CD14-positive monocyte (primary cell): ENCODE measurements around the gene TMEM235. TPM values are rescaled to one million over a fixed set of nuclear protein-coding genes. Genes with fewer than 3 reads are reported as not detected.

Experiments
- DNase-seq, 3 donors: peaks; one replicate each; pipeline ENCODE4 v3.0.0-alpha.2; 2011 to 2022
- H2AFZ ChIP-seq: 2 replicates; pipeline ENCODE4 v1.6.0; 2012; ENCODE audit warnings: mild to moderate bottlenecking, low read depth, low read length, inconsistent platforms; ENCODE audit not compliant: insufficient read depth, poor library complexity, severe bottlenecking
- H3K27ac ChIP-seq, 2 donors: 1 replicate in 1 of 2; 2 replicates in 1 of 2; pipeline ENCODE4 v1.5.1; 2012 to 2013; ENCODE audit warnings: low read length in 2 of 2, control low read depth in 1 of 2, inconsistent platforms in 1 of 2, low read depth in 1 of 2, mild to moderate bottlenecking in 1 of 2
- H3K27me3 ChIP-seq, 2 donors: one replicate each; pipeline versions ENCODE4 v1.6.0 to v1.6.1; 2011 to 2013; ENCODE audit warnings: low read length in 2 of 2; ENCODE audit not compliant: control insufficient read depth in 2 of 2, insufficient read depth in 2 of 2
- H3K36me3 ChIP-seq, 2 donors: replicated peaks in 1 of 2; 1 replicate in 1 of 2; 2 replicates in 1 of 2; pipeline versions ENCODE4 v1.5.1 to v1.6.1; 2012 to 2013; ENCODE audit warnings: low read length in 2 of 2, control low read depth in 1 of 2, inconsistent platforms in 1 of 2, mild to moderate bottlenecking in 1 of 2; ENCODE audit not compliant: insufficient read depth in 2 of 2, control insufficient read depth in 1 of 2
- H3K4me1 ChIP-seq, 2 donors: 1 replicate in 1 of 2; 2 replicates in 1 of 2; pipeline versions ENCODE4 v1.5.1 to v1.6.1; 2012 to 2013; ENCODE audit warnings: low read length in 2 of 2, control low read depth in 1 of 2, inconsistent platforms in 1 of 2, mild to moderate bottlenecking in 1 of 2, moderate library complexity in 1 of 2; ENCODE audit not compliant: insufficient read depth in 2 of 2, control insufficient read depth in 1 of 2
- H3K4me2 ChIP-seq: replicated peaks from 2 replicates; pipeline ENCODE3; 2012; ENCODE audit warnings: low read length, moderate library complexity, mild to moderate bottlenecking; ENCODE audit not compliant: poor library complexity, severe bottlenecking; ENCODE audit errors: extremely low read depth
- H3K4me3 ChIP-seq, 3 experiments: fragments of 200-600 bp in 1 of 3; sonication (generic) in 1 of 3; replicated peaks in 1 of 3; 1 replicate in 2 of 3; 2 replicates in 1 of 3; pipeline ENCODE4 v1.5.1; 2011 to 2013; ENCODE audit warnings: low read length in 3 of 3, mild to moderate bottlenecking in 3 of 3, control low read depth in 2 of 3, low read depth in 2 of 3, inconsistent platforms in 1 of 3, moderate library complexity in 1 of 3
- H3K79me2 ChIP-seq: 2 replicates; pipeline ENCODE4 v1.6.0; 2012; ENCODE audit warnings: mild to moderate bottlenecking, control low read depth, inconsistent platforms, low read length, moderate library complexity; ENCODE audit not compliant: insufficient read depth
- H3K9ac ChIP-seq: 2 replicates; pipeline ENCODE4 v1.6.0; 2017; ENCODE audit warnings: low read length, mild to moderate bottlenecking; ENCODE audit not compliant: insufficient read depth, poor library complexity, severe bottlenecking
- H3K9me3 ChIP-seq, 2 donors: replicated peaks in 1 of 2; 1 replicate in 1 of 2; 2 replicates in 1 of 2; pipeline versions ENCODE4 v1.5.1 to v1.6.1; 2012 to 2013; ENCODE audit warnings: low read length in 2 of 2, control low read depth in 1 of 2; ENCODE audit not compliant: control insufficient read depth in 1 of 2, insufficient read depth in 1 of 2
- H4K20me1 ChIP-seq: 2 replicates; pipeline ENCODE4 v1.6.0; 2012; ENCODE audit warnings: mild to moderate bottlenecking, low read length, control low read depth, moderate library complexity; ENCODE audit not compliant: insufficient read depth
- H3K27ac Mint-ChIP-seq, 7 donors: one replicate each; pipeline ENCODE4 v1.8.0; 2020; ENCODE audit warnings: mild to moderate bottlenecking in 7 of 7, mixed read lengths in 7 of 7, moderate library complexity in 6 of 7, inconsistent platforms in 2 of 7
- H3K27me3 Mint-ChIP-seq, 3 donors: one replicate each; pipeline ENCODE4 v1.8.0; 2021 to 2022; ENCODE audit warnings: low read depth in 3 of 3, mild to moderate bottlenecking in 3 of 3, mixed read lengths in 3 of 3, moderate library complexity in 3 of 3, inconsistent platforms in 1 of 3
- H3K36me3 Mint-ChIP-seq, 2 donors: one replicate each; pipeline ENCODE4 v1.8.0; 2020; ENCODE audit warnings: mixed read lengths in 2 of 2, inconsistent platforms in 1 of 2, mild to moderate bottlenecking in 1 of 2
- H3K4me1 Mint-ChIP-seq: one replicate; pipeline ENCODE4 v1.8.0; 2020; ENCODE audit warnings: mild to moderate bottlenecking, mixed read lengths
- H3K4me3 Mint-ChIP-seq, 2 donors: one replicate each; pipeline ENCODE4 v1.8.0; 2020; ENCODE audit warnings: mild to moderate bottlenecking in 2 of 2, mixed read lengths in 2 of 2, moderate library complexity in 1 of 2
- H3K9me3 Mint-ChIP-seq, 7 donors: one replicate each; pipeline ENCODE4 v1.8.0; 2020 to 2022; ENCODE audit warnings: mixed read lengths in 7 of 7, mild to moderate bottlenecking in 6 of 7, moderate library complexity in 6 of 7, inconsistent platforms in 2 of 7
- WGBS: methylation state at CpG from one replicate; pipeline ENCODE4 v1.1.5; 2013; ENCODE audit warnings: missing lambda C conversion rate; ENCODE audit not compliant: insufficient coverage; 5-methylcytosine and 5-hydroxymethylcytosine counted together
- intact Hi-C, 2 donors: fragments of 100-400 bp; cut with micrococcal nuclease; formaldehyde crosslinking; loops; one replicate each; pipeline versions ENCODE4 v1.15.0 to v1.15.1; 2023
- polyA plus RNA-seq, 3 donors: library from polyadenylated mRNA; depleted of rRNA in 1 of 3; unstranded in 2 of 3; stranded (reverse) in 1 of 3; fragments of 300-500 nt in 2 of 3; fragments of >200 nt in 1 of 3; fragmentation: Illumina TruSeq in 2 of 3; gene quantifications; 1 replicate in 2 of 3; 2 replicates in 1 of 3; pipeline ENCODE4 v1.2.3, GENCODE V29; 2012 to 2021
- TF ChIP-seq, protein P1 (sequence below): fragments of 200-600 bp; IDR thresholded peaks from one replicate; pipeline ENCODE4 v1.8.0; 2022; ENCODE audit warnings: antibody characterized with exemption, mild to moderate bottlenecking

Gene TMEM235
- polyA plus RNA-seq, 3 donors: not detected

DNA sequence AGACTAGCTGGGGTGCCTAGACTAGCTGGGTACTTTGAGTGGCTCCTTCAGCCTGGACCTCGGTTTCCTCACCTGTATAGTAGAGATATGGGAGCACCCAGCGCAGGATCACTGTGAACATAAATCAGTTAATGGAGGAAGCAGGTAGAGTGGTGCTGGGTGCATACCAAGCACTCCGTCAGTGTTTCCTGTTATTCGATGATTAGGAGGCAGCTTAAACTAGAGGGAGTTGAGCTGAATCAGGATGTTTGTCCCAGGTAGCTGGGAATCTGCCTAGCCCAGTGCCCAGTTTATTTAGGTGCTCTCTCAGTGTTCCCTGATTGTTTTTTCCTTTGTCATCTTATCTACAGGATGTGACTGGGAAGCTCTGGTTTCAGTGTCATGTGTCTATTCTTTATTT lies 8.4 kb upstream of the TMEM235 start:
- Mint-ChIP-seq H3K4me3 (no peak overlapping the region), H3K36me3 (peaks cover 44 to 73% of the 10 kb centered on the region in 2 donors), H3K27ac (peak overlapping the region in 2 of 7 donors; percentile 6 to 76), H3K27me3 (peaks cover 10 to 21% (median 17%) of the 10 kb centered on the region in 3 donors), H3K4me1 (peaks cover 18% of the 10 kb centered on the region), H3K9me3 (no peaks in the 10 kb centered on the region)
- Histone ChIP-seq H3K79me2 (peaks cover 24% of the 10 kb centered on the region), H3K27me3 (peaks cover 0 to 19% of the 10 kb centered on the region in 2 donors), H3K27ac (no peak overlapping the region), H3K9me3 (no peaks in the 10 kb centered on the region), H3K4me1 (peaks cover 13 to 14% of the 10 kb centered on the region in 2 donors), H3K36me3 (peaks cover 36 to 68% of the 10 kb centered on the region in 2 donors), H2AFZ (no peak overlapping the region), H3K4me2 (no peak overlapping the region), H3K4me3 (no peak overlapping the region), H4K20me1 (no peaks in the 10 kb centered on the region), H3K9ac (no peak overlapping the region)
- TF ChIP-seq, protein P1, sequence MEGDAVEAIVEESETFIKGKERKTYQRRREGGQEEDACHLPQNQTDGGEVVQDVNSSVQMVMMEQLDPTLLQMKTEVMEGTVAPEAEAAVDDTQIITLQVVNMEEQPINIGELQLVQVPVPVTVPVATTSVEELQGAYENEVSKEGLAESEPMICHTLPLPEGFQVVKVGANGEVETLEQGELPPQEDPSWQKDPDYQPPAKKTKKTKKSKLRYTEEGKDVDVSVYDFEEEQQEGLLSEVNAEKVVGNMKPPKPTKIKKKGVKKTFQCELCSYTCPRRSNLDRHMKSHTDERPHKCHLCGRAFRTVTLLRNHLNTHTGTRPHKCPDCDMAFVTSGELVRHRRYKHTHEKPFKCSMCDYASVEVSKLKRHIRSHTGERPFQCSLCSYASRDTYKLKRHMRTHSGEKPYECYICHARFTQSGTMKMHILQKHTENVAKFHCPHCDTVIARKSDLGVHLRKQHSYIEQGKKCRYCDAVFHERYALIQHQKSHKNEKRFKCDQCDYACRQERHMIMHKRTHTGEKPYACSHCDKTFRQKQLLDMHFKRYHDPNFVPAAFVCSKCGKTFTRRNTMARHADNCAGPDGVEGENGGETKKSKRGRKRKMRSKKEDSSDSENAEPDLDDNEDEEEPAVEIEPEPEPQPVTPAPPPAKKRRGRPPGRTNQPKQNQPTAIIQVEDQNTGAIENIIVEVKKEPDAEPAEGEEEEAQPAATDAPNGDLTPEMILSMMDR: no peak
- 0% methylated on average over 1 of the region's 4 CpGs for WGBS
- intact Hi-C loops: no loop called here
- no peak for DNase-seq

- Mint-ChIP-seq H3K4me1 (peaks cover 18% of the 10 kb centered on the region), H3K27me3 (peaks cover 16 to 28% (median 23%) of the 10 kb centered on the region in 3 donors), H3K9me3 (no peaks in the 10 kb centered on the region), H3K4me3 (no peak overlapping the region), H3K27ac (peak overlapping the region in 1 of 7 donors; percentile 76), H3K36me3 (peaks cover 44 to 69% of the 10 kb centered on the region in 2 donors)
- TF ChIP-seq, protein P1: no peak
- H3K9ac ChIP-seq: no peak overlapping the region
- WGBS: 100% methylated on average over 2 of the region's 3 CpGs
- H3K27ac ChIP-seq: no peak overlapping the region
- no peaks in the 10 kb centered on the region for H4K20me1 ChIP-seq
- no peak overlapping the region for H3K4me3 ChIP-seq
- no peaks in the 10 kb centered on the region for H3K9me3 ChIP-seq
- no peak for DNase-seq
- no peak overlapping the region for H3K4me2 ChIP-seq
- peaks cover 13 to 14% of the 10 kb centered on the region in 2 donors for H3K4me1 ChIP-seq
- peaks cover 18% of the 10 kb centered on the region for H3K79me2 ChIP-seq
- intact Hi-C loops: no loop called here
- no peak overlapping the region for H2AFZ ChIP-seq
- H3K36me3 ChIP-seq: peaks cover 36 to 63% of the 10 kb centered on the region in 2 donors
- peaks cover 0 to 19% of the 10 kb centered on the region in 2 donors for H3K27me3 ChIP-seq
Measured at GRCh38 chr17:78223765-78224164, 7.7 kb upstream of the TMEM235 start.
